ENCODE results near the gene CAPRIN1.

CAPRIN1 gene, protein sequence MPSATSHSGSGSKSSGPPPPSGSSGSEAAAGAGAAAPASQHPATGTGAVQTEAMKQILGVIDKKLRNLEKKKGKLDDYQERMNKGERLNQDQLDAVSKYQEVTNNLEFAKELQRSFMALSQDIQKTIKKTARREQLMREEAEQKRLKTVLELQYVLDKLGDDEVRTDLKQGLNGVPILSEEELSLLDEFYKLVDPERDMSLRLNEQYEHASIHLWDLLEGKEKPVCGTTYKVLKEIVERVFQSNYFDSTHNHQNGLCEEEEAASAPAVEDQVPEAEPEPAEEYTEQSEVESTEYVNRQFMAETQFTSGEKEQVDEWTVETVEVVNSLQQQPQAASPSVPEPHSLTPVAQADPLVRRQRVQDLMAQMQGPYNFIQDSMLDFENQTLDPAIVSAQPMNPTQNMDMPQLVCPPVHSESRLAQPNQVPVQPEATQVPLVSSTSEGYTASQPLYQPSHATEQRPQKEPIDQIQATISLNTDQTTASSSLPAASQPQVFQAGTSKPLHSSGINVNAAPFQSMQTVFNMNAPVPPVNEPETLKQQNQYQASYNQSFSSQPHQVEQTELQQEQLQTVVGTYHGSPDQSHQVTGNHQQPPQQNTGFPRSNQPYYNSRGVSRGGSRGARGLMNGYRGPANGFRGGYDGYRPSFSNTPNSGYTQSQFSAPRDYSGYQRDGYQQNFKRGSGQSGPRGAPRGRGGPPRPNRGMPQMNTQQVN

DNA sequence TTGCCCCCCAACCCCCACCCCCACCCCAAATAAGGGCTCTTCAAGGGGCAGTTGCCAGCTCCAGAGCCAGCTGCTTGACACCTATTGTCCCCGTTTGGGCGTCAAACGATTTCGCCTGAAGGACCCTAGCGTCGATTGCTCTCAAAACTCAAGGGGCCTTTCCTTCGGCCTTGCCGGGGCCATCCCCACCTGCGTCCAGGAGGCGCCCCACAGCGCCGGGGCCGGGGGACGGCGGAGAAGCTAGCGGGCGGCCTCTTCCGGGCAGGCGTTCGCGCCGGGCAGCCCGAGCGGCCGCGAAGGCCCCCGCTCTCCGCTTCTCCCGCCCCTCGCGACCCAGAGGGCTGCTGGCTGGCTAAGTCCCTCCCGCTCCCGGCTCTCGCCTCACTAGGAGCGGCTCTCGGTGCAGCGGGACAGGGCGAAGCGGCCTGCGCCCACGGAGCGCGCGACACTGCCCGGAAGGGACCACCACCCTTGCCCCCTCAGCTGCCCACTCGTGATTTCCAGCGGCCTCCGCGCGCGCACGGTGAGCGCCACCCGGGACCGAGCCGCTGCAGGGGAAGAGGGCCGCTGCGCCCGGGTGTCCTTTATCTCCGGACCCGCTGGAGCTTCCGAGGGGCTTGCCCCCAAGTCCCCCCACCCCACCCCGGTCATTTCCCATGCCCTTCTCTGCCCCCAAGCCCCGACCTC is at the start of gene CAPRIN1:
TSS of gene CAPRIN1 (plus strand) at position 383 of the 687 bp plus-strand sequence. CDS start 690 bp downstream, outside the sequence.
- peak; percentile 71 for DNase-seq (ENCODE audit: low read depth)

DNA sequence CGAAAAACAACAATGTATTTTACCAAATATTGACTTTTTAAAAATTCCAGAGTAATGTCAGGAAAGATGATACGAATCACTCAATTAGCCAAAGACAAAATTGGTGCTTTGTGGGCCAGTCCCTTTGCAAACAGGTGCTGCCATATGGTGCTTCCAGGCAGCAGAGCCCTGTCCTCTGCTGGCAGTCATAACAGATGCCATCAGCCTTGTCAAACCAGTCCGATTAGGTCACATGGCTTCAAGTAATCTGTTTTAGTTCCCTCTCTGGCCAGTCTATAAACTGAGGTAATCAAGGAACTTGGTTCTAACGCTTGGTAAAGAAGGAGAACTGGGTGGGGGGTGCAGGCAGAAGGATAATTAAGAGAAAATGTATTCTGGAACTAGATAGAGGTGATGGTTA is 49.1 kb upstream of the CAPRIN1 start:
- no peak for DNase-seq (ENCODE audit: low read depth)

DNA sequence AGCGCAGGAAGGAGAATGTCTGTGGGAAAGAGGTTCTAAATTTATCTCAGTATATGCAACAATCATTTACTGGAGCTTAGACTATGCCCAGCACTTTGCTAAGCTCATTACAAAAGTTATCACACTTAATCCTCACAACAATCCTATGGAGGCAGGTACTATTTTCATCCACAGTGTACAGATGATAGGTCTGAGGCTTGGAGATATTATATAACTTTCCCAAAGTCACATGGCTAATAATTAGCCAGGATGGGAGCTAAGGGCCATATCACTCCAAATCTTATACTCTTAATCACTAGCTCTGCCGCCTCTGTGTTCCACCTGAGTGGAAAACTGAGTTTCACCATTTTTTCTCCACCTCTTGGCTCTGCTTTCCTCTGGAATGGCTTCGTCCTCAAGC is 47.3 kb upstream of the CAPRIN1 start:
- DNase-seq (ENCODE audit: low read depth): no peak

DNA sequence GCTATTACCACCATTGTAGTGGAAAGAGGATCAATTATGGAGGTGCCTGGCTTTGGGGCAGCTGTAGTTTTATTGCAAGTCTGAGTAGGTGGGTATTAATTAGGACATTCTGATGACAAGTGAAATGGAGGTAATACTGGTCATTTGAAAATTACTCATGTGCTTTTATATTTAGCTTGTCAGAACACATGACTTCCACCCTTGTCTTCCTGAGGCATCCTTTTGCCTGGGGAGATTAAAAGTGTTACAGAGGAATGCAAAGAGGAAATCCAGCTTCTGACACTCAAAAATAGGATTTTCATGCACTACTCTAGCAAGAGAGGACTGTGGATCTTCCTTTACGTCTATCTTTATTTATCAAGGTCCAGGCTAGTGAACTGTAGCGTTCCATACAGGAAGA is 44.7 kb upstream of the CAPRIN1 start:
- no peak for DNase-seq (ENCODE audit: low read depth)

DNA sequence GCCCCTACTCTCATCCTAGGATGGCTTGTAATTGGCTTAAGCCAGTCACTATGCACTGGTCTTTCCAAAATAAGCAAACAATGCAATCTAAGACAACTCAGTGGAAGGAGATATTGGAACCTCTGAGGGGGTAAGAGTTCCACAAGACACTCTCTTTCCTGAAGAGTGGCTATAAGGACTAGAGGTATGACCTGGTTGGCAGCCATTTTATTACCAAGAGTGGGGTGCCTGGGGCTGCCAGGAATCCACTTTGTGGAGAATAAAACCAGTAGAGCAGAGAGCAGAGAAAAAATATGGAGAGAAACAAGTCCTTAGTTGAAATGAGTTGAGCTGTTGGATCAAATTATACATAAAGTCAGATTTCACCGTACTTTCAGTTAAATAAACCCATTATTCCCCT is 38.8 kb upstream of the CAPRIN1 start:
- DNase-seq (ENCODE audit: low read depth): no peak

DNA sequence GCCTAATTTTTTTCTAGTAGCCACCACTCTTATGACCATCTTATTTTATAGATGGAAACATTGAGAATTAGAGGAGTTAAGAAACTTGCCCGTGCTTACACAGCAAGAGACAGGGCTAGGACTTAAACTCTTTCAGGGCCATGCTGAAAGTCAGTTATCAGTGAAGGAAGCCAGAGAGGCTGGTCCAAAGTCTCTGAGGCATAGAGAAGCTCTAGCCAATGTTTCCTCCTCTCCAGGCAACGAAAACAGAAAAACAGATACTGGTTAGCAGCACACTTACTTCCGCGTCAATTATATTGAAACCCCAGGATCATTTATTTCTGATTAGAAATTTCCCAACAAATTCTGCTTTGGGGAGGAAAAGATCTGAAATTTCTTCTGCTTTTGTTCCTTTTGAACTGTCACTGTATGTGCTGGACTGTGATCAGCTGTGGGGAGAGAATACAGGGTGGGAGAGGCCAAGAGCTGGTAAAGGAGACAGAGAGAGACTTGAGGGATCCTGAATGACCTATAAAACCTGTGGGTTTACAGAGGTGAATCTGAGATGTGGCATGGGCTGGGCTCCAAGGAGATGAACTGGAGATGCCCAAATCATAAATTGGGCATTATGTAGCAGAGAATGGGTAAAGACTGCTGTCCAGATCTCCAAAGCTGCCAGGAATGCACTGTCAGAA is 37.5 kb upstream of the CAPRIN1 start:
- no peak for DNase-seq (ENCODE audit: low read depth)

DNA sequence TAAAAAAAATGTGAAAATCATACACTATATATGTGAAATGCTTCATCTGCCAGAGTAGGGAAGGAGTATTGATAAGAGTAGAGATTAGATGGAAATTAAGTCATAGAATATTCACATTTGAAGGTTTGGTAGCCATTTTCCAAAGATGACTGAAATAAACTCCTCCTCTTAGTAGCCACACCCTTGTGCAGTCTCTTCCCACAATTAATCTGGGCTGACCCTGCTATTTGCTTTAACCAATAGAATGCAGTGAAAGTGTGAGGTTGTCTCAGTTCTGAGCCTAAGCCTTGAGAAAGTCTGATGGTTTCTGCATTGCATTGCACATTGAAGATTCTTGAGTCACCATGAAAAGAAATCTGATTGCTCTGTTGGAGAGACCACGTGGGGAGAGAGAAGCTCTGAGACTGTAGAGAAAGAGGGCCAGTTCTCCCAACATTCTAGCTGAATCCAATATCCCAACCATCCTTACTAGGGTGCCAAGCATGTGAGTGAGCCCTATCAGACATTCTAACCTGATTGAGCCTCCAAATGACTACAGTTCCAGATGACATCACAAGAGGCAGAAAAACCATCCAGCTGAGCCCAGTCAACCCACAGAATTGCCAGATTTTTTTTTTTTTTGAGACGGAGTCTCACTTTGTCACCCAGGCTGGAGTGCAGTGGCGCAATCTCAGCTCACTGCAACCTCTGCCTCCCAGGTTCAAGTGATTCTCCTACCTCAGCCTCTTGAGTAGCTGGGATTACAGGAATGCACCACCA is 29.4 kb upstream of the CAPRIN1 start:
- no peak for DNase-seq (ENCODE audit: low read depth)

DNA sequence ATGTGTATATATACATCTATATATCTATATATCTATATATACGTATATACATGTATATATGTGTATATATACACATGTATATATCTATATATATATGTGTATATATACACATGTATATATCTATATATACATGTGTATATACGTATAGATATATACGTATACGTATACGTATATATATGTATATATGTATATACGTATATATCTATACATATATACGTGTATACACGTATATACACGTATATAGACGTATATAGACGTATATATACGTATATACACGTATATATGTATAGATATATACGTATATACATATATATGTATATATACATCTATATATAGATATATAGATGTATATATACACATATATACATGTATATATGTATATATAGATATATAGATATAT is 25.1 kb upstream of the CAPRIN1 start:
- DNase-seq (ENCODE audit: low read depth): no peak

DNA sequence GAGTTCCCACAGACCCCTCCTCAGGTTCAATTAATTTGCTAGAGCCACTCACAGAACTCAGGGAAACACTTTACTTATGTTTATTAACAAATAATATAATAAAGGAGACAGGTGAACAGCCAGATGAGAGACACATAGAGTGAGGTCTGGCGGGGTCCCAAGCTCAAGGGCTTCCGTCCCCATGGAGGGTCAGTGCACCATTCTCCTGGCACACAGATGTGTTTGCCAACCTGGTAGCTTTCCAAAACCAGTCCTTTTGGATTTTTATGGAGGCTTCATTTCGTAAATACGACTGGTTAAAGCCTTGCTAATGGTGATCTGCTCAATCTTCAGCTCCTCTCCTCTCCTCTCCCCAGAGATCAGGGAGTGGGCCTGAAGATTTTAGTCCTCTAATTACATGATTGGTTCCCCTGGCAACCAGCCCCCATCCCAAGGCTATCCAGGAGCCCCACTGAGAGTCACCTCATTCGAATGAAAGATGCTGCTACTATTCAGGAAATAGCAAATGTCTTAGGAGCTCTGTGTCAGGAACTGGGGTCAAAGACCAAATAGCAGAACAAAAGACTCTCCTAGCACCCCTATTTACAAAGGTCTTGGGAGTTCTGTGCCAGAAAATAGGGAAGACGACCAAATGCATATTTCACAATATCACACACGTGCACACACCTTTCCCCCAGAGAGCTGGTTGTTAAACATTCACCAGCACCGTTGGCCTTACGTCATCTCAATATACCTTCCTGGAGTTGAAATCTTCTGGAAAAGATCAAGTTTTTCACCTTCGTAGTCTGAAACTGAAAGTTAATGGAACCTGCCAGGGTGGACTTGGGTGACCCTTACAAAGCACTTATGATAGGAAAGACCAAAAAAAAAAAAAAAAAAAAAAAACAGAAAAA is 23.8 kb upstream of the CAPRIN1 start:
- no peak for DNase-seq (ENCODE audit: low read depth)

DNA sequence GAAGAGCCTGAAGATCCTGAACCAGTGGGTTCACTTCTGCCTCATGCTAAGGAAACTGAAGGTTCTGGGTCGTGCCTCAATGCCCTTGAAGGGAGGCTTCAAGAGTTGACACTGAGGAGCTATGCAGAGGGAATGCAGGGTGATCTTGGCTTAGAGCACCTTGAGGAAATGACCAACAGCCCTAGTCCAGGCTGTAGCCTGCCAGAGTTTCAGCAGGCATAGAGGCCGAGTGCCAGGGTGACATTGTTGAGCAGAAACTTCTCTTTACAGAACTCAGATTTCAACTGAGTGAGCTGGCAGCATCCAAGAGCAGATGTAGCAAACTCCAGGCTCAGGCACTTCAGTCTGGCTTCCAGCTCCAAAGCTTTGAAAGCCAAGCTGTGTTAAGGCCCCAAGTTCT is 23.1 kb upstream of the CAPRIN1 start:
- DNase-seq (ENCODE audit: low read depth): no peak

DNA sequence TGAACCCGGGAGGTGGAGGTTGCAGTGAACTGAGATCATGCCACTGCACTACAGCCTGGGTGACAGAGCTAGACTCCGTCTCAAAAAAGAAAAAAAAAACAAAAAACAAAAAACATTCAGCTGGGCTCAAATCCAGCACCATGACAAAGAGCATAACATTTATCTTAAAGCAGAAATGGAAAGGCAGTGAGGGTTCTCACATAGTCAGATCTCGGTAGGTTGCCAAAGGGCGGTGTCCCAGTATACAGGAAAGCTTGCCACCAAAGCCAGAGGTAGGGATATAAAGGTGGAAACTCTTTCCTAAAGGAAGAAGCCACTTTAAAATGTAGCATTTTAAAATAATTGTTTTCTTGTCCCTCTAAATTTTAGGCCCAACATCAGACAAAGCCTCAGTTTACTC is 22.4 kb upstream of the CAPRIN1 start:
- no peak for DNase-seq (ENCODE audit: low read depth)

DNA sequence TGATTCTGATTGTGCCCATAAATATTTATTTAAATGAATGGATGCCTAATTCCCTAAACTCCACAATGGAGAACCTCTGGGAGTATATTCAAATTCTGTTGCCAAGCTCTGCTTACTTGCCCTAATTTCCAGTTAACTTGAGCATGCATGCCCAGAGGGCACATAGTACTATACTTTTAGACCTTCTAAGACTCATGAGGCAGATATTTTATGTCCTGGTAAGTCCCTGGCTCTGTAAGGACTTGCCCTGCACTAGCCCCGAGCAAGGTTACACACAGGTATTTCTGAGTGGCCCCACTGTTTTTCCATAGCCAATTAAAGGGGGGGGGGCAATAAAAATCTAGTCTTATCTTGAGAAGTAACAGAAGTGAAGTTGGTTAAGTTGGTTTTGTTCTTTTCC is 21.1 kb upstream of the CAPRIN1 start:
- DNase-seq (ENCODE audit: low read depth): no peak

DNA sequence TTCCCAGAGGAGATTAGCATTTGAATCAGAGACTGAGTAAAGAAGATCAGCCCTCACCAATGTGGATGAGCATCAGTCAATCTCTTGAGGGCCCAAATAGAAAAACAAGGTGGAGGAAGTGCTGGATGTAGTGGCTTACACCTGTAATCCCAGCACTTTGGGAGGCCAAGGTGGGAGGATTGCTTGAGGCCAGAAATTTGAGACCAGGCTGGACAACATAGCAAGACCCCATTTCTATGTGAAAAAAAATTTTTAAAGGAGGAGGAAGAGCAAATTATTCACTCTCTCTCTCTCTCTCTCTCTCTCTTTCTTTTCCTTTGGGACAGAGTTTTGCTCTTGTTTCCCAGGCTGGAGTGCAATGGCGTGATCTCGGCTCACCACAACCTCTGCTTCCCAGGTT is 18.1 kb upstream of the CAPRIN1 start:
- DNase-seq (ENCODE audit: low read depth): no peak

DNA sequence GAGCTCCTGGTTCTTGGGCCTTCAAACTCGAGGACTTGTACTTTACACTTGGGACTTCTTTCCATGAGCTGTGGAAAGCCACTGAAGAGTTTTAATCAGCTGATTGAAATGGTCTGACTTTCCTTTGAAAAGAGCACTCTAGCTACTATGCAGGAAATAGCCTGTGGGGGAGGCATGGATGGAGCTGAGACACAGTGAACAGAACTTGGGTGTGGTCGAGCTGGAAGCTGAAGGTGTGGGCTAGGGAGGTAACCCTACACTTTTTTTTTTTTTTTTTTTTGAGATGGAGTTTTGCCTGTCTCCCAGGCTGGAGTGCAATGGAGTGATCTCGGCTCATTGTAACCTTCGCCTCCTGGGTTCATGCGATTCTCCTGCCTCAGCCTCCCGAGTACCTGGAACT is 17.5 kb upstream of the CAPRIN1 start:
- DNase-seq (ENCODE audit: low read depth): no peak

DNA sequence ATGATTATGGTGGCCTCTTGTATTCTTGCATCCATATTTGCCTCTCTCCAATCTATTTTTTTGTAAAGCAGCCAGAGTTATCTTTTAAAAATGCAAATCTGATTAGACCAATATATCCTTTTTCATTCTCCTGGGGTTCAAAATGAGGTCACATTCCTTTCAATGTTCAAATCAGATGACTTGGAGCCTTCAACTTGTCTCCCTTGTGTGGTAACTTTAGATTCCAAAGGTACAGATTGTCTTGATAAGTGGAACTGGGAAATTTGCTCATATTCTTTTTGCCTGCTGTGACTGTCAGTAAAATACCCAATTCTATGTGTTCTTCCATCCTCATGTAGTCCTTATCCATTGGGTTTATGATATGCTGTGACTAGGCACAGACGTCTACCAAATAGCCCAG is 15.1 kb upstream of the CAPRIN1 start:
- no peak for DNase-seq (ENCODE audit: low read depth)

DNA sequence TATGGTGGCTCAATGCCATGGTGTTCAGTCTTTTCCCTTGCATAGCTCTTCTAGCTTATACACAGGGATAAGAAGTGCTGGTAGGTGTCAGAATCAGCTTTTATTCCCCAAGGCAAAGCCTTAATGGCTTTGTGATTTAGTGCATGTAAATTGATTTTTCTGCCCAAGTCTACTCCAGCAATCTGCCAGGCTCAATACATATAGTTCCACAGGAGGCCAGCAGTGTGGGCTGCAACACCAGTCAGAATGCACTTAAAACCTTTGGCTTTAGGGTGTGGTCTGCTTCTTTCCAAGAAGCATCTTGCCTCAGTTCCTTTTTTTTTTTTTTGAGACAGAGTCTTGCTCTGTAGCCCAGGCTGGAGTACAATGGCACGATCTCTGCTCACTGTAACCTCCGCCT is 14.5 kb upstream of the CAPRIN1 start:
- DNase-seq (ENCODE audit: low read depth): no peak

DNA sequence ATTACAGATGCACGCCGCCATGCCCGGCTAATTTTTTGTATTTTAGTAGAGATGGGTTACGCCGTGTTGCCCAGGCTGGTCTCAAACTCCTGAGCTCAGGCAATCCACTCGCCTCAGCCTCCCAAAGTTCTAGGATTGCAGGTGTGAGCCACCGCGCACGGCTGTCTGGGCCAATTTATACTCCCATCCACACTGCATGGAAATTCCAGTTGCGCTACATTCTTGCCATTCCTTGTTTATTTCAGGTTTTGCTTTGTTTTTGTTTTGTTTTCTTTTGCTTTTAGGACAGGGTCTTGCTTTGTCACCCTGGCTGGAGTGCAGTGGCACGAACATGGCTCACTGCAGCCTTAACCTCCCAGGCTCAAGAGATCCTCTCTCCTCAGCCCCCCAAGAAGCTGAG is 11.0 kb upstream of the CAPRIN1 start:
- no peak for DNase-seq (ENCODE audit: low read depth)

DNA sequence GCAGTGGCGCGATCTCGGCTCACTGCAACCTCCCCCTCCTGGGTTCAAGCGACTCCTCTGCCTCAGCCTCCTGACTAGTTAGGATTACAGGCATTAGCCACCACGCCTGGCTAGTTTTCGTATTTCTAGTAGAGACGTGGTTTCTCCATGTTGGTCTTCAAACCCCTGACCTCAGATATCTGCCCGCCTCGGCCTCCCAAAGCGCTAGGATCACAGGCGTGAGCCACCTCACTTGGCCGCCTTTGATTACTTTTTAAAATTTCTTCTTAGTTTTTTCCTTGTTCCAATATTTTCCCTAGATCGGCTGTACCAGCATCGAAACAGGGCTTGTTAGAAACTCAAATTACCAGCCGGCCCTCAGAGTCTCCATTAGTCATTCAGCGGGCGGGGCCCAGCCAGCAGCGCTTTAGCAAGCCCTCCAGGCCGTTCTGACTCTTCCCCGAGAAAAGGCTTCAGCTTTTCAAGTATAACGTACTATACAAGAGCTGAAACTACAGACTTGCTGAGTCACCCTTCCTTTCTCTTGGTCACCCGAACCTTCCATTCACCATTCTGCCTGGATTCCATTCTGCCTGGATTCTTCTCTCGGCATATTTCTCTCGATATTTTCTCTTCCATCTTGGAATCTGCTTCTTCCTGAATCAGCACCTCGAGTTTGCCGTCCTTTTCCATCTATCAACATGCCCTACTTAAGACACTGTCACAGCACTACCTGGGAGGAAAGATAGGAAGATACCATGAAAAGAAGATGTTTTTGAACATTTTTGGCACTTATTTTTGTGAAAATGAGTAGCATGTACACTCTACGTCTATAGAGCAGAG is 6.7 kb upstream of the CAPRIN1 start:
- DNase-seq (ENCODE audit: low read depth): no peak

DNA sequence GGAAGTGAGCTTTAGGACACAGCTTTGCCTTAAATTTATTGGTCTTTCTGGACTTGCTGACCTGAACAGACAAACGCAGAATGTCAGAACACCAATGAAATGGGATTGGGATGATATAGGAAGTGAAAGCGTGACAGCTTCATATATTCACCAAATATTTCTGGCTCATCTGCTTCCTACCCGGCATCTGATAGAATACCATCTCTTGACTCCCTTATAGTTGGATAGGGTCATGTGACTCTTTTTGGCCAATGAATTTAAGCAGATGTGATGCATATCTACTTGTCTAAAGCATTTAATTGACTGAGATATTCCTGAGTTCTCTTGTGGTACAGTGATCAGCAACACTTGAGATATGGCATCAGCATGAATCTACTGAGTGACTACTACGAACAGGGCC is 2.5 kb upstream of the CAPRIN1 start:
- no peak for DNase-seq (ENCODE audit: low read depth)
